GM12878 (cell line): ENCODE measurements around the gene EP400. TPM values are rescaled to one million over a fixed set of nuclear protein-coding genes. Genes with fewer than 3 reads are reported as not detected.

Experiments
- ATAC-seq: fragments of 200-7000 bp; cut with Tn5 transposase; 3 replicates; pipeline ENCODE4 v1.9.1; 2020; ENCODE audit warnings: mild to moderate bottlenecking, moderate library complexity
- BruUV-seq: library from RNA; stranded (reverse); fragments of 400-500 nt; replicated peaks from 2 replicates; lab custom pipeline; 2021; lab: Mats Ljungman, UMichigan
- CTCF ChIA-PET: fragments of 300-600 bp; sonication (Branson Sonifier 250); formaldehyde crosslinking; extraction: SDS; loops from one replicate; lab custom pipeline; 2021; ENCODE audit warnings: inconsistent platforms; lab: Yijun Ruan, JAX
- POLR2A ChIA-PET: fragments of 350-600 bp; formaldehyde crosslinking; extraction: SDS; loops from one replicate; lab custom pipeline; 2021; ENCODE audit warnings: inconsistent platforms; lab: Charles Lee
- RAD21 ChIA-PET: fragments of 300-600 bp; sonication (Branson Sonifier 250); formaldehyde crosslinking; loops from one replicate; lab custom pipeline; 2023; ENCODE audit warnings: antibody characterized with exemption; ENCODE audit not compliant: unreplicated experiment; lab: Charles Lee
- SMC1A ChIA-PET: fragments of 300-600 bp; sonication (Branson Sonifier 250); formaldehyde crosslinking; loops from one replicate; lab custom pipeline; 2023; ENCODE audit not compliant: unreplicated experiment, uncharacterized antibody; lab: Charles Lee
- DNase-seq: peaks from one replicate; pipeline ENCODE4 v3.0.0-alpha.2; 2011; ENCODE audit warnings: low read depth, low spot score
- FAIRE-seq: peaks from 3 replicates; lab custom pipeline; 2011; peaks lifted over from hg19 to GRCh38; lab: Jason Lieb, UNC
- H2AFZ ChIP-seq: 2 replicates; pipeline ENCODE4 v1.6.0; 2011; ENCODE audit warnings: low read depth, low read length, control low read depth; ENCODE audit not compliant: control insufficient read depth
- H3K27ac ChIP-seq: 2 replicates; pipeline ENCODE4 v1.5.1; 2011; ENCODE audit warnings: control low read depth; ENCODE audit not compliant: control insufficient read depth, insufficient read depth
- H3K27me3 ChIP-seq, 2 experiments: replicated peaks in 1 of 2; 2 replicates each; pipeline versions ENCODE4 v1.6.0 to v1.6.1; 2011; ENCODE audit warnings: low read length in 1 of 2; ENCODE audit not compliant: control insufficient read depth in 2 of 2, insufficient read depth in 2 of 2
- H3K36me3 ChIP-seq, 2 experiments: 2 replicates each; pipeline ENCODE4 v1.5.1; 2011; ENCODE audit warnings: low read length in 1 of 2; ENCODE audit not compliant: control insufficient read depth in 2 of 2, insufficient read depth in 2 of 2
- H3K4me1 ChIP-seq: 2 replicates; pipeline ENCODE4 v1.6.1; 2011; ENCODE audit warnings: mild to moderate bottlenecking, low read length, moderate library complexity, mixed read lengths; ENCODE audit not compliant: control insufficient read depth, insufficient read depth
- H3K4me2 ChIP-seq: 2 replicates; pipeline ENCODE4 v1.6.0; 2011; ENCODE audit warnings: control low read depth; ENCODE audit not compliant: control insufficient read depth, insufficient read depth
- H3K4me3 ChIP-seq: fragments of 200-600 bp; sonication (generic); 2 replicates; pipeline ENCODE4 v1.5.1; 2016
- H3K79me2 ChIP-seq: 2 replicates; pipeline ENCODE4 v1.6.0; 2011; ENCODE audit warnings: low read length; ENCODE audit not compliant: control insufficient read depth, insufficient read depth
- H3K9ac ChIP-seq: 2 replicates; pipeline ENCODE4 v1.8.0; 2011; ENCODE audit warnings: low read length, control low read depth, mixed read lengths; ENCODE audit not compliant: control insufficient read depth, insufficient read depth
- H3K9me3 ChIP-seq: replicated peaks from 3 replicates; pipeline ENCODE4 v1.5.1; 2011; ENCODE audit warnings: mild to moderate bottlenecking, low read length; ENCODE audit not compliant: control insufficient read depth, insufficient read depth
- H4K20me1 ChIP-seq: 2 replicates; pipeline ENCODE4 v1.6.0; 2011; ENCODE audit not compliant: control insufficient read depth, insufficient read depth
- HCFC1 ChIP-seq: fragments of 150-350 bp; IDR thresholded peaks from 2 replicates; pipeline ENCODE4 v1.6.1; 2014; ENCODE audit warnings: low read length
- KAT2A ChIP-seq: conservative IDR thresholded peaks from 2 replicates; pipeline ENCODE4 v1.6.1; 2011; ENCODE audit warnings: low read depth, low read length; ENCODE audit not compliant: control insufficient read depth
- RELB ChIP-seq: fragments of 450-650 bp; IDR thresholded peaks from 2 replicates; pipeline ENCODE4 v1.6.1; 2017; ENCODE audit warnings: low read depth, mild to moderate bottlenecking, moderate library complexity
- YY1 ChIP-seq: IDR thresholded peaks from 2 replicates; pipeline ENCODE4 v1.6.1; 2011; ENCODE audit warnings: low read depth, mild to moderate bottlenecking, low read length
- WGBS: methylation state at CpG from one replicate; pipeline ENCODE4 v1.1.6; 2016; ENCODE audit warnings: low lambda C conversion rate; ENCODE audit not compliant: insufficient replicate concordance, insufficient coverage; ENCODE audit errors: missing lambda C conversion rate; 5-methylcytosine and 5-hydroxymethylcytosine counted together
- in situ Hi-C: fragments of 300-500 bp; cut with MboI; formaldehyde crosslinking; loops from 9 replicates; pipeline ENCODE4 v1.14.3; 2018; ENCODE audit warnings: mixed read lengths
- intact Hi-C: fragments of 100-400 bp; cut with micrococcal nuclease; formaldehyde crosslinking; loops from one replicate; pipeline ENCODE4 v1.14.2; 2022; ENCODE audit not compliant: unreplicated experiment
- polyA plus RNA-seq, 11 experiments: library from polyadenylated mRNA; depleted of rRNA in 4 of 11; unstranded in 6 of 11; stranded (reverse) in 5 of 11; fragments of >200 nt; fragmentation: Nextera tagmentation in 4 of 11; fragmentation: Illumina TruSeq in 1 of 11; extraction: Ambion mirVana in 4 of 11; extraction: Trizol in 1 of 11; gene quantifications; 1 replicate in 1 of 11; 2 replicates in 10 of 11; pipeline versions ENCODE4 v1.2.1 to v1.2.3, GENCODE V29; 2011 to 2016; ENCODE audit warnings: inconsistent platforms in 2 of 11, missing spikeins in 2 of 11, low read depth in 1 of 11
- total RNA-seq, 4 experiments: library from RNA; depleted of rRNA in 3 of 4; stranded (reverse); fragments of >200 nt in 3 of 4; fragmentation: Illumina TruSeq in 1 of 4; extraction: Trizol in 1 of 4; gene quantifications; 2 replicates each; pipeline versions ENCODE4 v1.2.1 to v1.2.3, GENCODE V29; 2013 to 2021

Gene EP400
- total and polyA plus RNA-seq, 10 of the 15 experiments (the other 5 are each of a cell fraction or from before 2014, with no cell fraction given) = 3.8 to 44.2 (median 8.4) TPM

- peaks cover 41% of the 10 kb centered on the region for H3K79me2 ChIP-seq
- no TSS peak for BruUV-seq
- DNase-seq = no peak
- ATAC-seq = no peak
- no peak for TF ChIP-seq YY1
- TF ChIP-seq RELB = no peak
- TF ChIP-seq KAT2A = no peak
- TF ChIP-seq HCFC1 = no peak
- H3K27me3 ChIP-seq = no peaks in the 10 kb centered on the region
- FAIRE-seq = no peak
- peaks cover 0 to 2% of the 10 kb centered on the region in 2 experiments; a peak in 3 of 4 replicates for H3K36me3 ChIP-seq
- ChIA-PET RAD21 (no interaction called here), SMC1A (interaction anchor here (1.7 kb wide), 1 partner anchor 204 kb away, joined by 4 read pairs; no protein-coding TSS in a partner anchor), CTCF (interaction anchor here (0.6 to 1.0 kb wide), 2 partner anchors 37 to 71 kb away, joined by 3 read pairs; no protein-coding TSS in a partner anchor), POLR2A (no interaction called here)
- H3K4me1 ChIP-seq = no peaks in the 10 kb centered on the region
- peaks cover 6% of the 10 kb centered on the region; the same call in 1 of the 2 replicates for H4K20me1 ChIP-seq
- H3K4me3 ChIP-seq = no peak overlapping the region
- no peak overlapping the region for H3K27ac ChIP-seq
- no peak overlapping the region for H3K4me2 ChIP-seq
- in situ Hi-C loops = no loop called here
- no peaks in the 10 kb centered on the region for H3K9me3 ChIP-seq
- no peak overlapping the region for H2AFZ ChIP-seq
- intact Hi-C loops = loop anchor here (10.0 kb wide), 1 partner anchor 184 kb away; no protein-coding TSS in a partner anchor
- no peak overlapping the region for H3K9ac ChIP-seq
- 86% methylated on average over 4 of the region's 4 CpGs for WGBS
Measured at GRCh38 chr12:131959116-131959515, 9.4 kb downstream of the EP400 start.
